Vagina (tissue), 2 donors: ENCODE measurements around the gene TRIO.

ENCODE experiments used
- POLR2A ChIP-seq, 2 donors: fragments of 450-650 bp; IDR thresholded peaks; one replicate each; pipeline ENCODE4 v1.6.1; 2017; ENCODE audit warnings: antibody characterized with exemption in 2 of 2, mild to moderate bottlenecking in 2 of 2, moderate library complexity in 2 of 2
- POLR2AphosphoS5 ChIP-seq, 2 donors: sonication (generic); formaldehyde crosslinking; IDR thresholded peaks; one replicate each; pipeline ENCODE4 v1.9.0; 2017; ENCODE audit warnings: antibody characterized with exemption in 2 of 2, mild to moderate bottlenecking in 2 of 2, low read depth in 1 of 2; ENCODE audit not compliant: insufficient read depth in 1 of 2
- TF ChIP-seq, protein P1 (sequence below), 3 experiments: fragments of 450-650 bp in 2 of 3; fragments of 200-600 bp in 1 of 3; sonication (generic) in 1 of 3; IDR thresholded peaks; one replicate each; pipeline ENCODE4 v1.5.1; 2017 to 2019; ENCODE audit warnings: antibody characterized with exemption in 3 of 3, mild to moderate bottlenecking in 2 of 3, moderate library complexity in 2 of 3

DNA sequence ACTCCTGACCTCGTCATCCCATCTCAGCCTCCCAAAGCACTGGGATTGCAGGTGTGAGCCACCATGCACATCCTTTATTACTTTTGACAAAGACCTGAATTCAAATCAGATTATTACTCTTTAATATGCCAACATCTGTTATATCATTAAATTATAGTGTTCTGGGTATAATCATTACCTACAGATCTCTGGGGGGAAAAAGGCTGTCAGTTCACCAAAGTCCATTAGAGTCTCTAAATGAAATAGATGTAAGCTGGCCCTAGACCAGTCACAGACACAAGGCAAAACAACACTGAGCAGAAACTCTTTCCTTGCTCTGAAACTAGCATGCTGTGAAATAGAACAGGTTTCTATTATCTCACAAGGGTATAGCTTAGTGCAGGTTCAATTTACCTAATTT, 21.6 kb upstream of the TRIO start:
- TF ChIP-seq, protein P1, sequence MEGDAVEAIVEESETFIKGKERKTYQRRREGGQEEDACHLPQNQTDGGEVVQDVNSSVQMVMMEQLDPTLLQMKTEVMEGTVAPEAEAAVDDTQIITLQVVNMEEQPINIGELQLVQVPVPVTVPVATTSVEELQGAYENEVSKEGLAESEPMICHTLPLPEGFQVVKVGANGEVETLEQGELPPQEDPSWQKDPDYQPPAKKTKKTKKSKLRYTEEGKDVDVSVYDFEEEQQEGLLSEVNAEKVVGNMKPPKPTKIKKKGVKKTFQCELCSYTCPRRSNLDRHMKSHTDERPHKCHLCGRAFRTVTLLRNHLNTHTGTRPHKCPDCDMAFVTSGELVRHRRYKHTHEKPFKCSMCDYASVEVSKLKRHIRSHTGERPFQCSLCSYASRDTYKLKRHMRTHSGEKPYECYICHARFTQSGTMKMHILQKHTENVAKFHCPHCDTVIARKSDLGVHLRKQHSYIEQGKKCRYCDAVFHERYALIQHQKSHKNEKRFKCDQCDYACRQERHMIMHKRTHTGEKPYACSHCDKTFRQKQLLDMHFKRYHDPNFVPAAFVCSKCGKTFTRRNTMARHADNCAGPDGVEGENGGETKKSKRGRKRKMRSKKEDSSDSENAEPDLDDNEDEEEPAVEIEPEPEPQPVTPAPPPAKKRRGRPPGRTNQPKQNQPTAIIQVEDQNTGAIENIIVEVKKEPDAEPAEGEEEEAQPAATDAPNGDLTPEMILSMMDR (IDR thresholded peaks at IDR 0.05): no peak
- no peak for TF ChIP-seq POLR2A (IDR thresholded peaks at IDR 0.05)
- no peak for TF ChIP-seq POLR2AphosphoS5 (IDR thresholded peaks at IDR 0.05; ENCODE audit: insufficient read depth in 1 of 2, low read depth in 1 of 2)
